ENCODE data around the gene C4orf50. TPM values are rescaled to one million over a fixed set of nuclear protein-coding genes. Genes with fewer than 3 reads are reported as not detected.

C4orf50 gene
- total RNA-seq, 2 donors from 2014 or later: not detected

GRCh38 chr4:5989236-5990225 is 28.7 kb downstream of the C4orf50 start:
- H3K27me3 ChIP-seq: no peaks in the 10 kb centered on the region

GRCh38 chr4:5988086-5988845 is 30.0 kb downstream of the C4orf50 start:
- no peaks in the 10 kb centered on the region for H3K4me1 ChIP-seq
- no peak overlapping the region for H3K27ac ChIP-seq
- TF ChIP-seq CTCF (IDR thresholded peaks at IDR 0.05): no peak
- H3K4me3 ChIP-seq: no peak overlapping the region
- no peaks in the 10 kb centered on the region for H3K27me3 ChIP-seq
- peaks cover 0 to 18% of the 10 kb centered on the region in 2 donors for H3K9me3 ChIP-seq
- DNase-seq (ENCODE audit: low spot score): no peak
- no peaks in the 10 kb centered on the region for H3K36me3 ChIP-seq

More at GRCh38 chr4:5989236-5990225, 28.7 kb downstream of the C4orf50 start:
- Histone ChIP-seq H3K4me3 (no peak overlapping the region), H3K36me3 (no peaks in the 10 kb centered on the region), H3K27ac (no peak overlapping the region), H3K4me1 (no peaks in the 10 kb centered on the region), H3K9me3 (peaks cover 0 to 9% of the 10 kb centered on the region in 2 donors)
- TF ChIP-seq CTCF (IDR thresholded peaks at IDR 0.05): no peak
- DNase-seq (ENCODE audit: low spot score): no peak

GRCh38 chr4:5984843-5985242 is 33.4 kb downstream of the C4orf50 start:
- Histone ChIP-seq H3K4me3 (no peak overlapping the region), H3K4me1 (no peaks in the 10 kb centered on the region), H3K27ac (no peak overlapping the region), H3K9me3 (peaks cover 0 to 18% of the 10 kb centered on the region in 2 donors), H3K27me3 (no peaks in the 10 kb centered on the region), H3K36me3 (no peaks in the 10 kb centered on the region)
- DNase-seq (ENCODE audit: low spot score): no peak
- no peak for TF ChIP-seq CTCF (IDR thresholded peaks at IDR 0.05)

GRCh38 chr4:5982156-5982973 is 35.9 kb downstream of the C4orf50 start:
- DNase-seq (ENCODE audit: low spot score): no peak
- Histone ChIP-seq H3K27ac (no peak overlapping the region), H3K4me3 (no peak overlapping the region)

More at GRCh38 chr4:5982156-5982973, 35.9 kb downstream of the C4orf50 start:
- no peak for TF ChIP-seq CTCF (IDR thresholded peaks at IDR 0.05)
- no peaks in the 10 kb centered on the region for H3K4me1 ChIP-seq
- peaks cover 0 to 18% of the 10 kb centered on the region in 2 donors for H3K9me3 ChIP-seq
- no peaks in the 10 kb centered on the region for H3K36me3 ChIP-seq
- H3K27me3 ChIP-seq: no peaks in the 10 kb centered on the region
